ENCODE measurements around the gene PPY. TPM values are rescaled to one million over a fixed set of nuclear protein-coding genes. Genes with fewer than 3 reads are reported as not detected.

Gene PPY
- total RNA-seq, 1 experiment from 2014 or later = not detected

GRCh38 chr17:43892647-43892952 is 49.7 kb downstream of the PPY start:
- Histone ChIP-seq H2AK5ac (ENCODE audit: insufficient read length, low read length) (no peak overlapping the region), H2BK120ac (ENCODE audit: low read depth, low read length, poor library complexity, severe bottlenecking) (no peak overlapping the region), H2BK12ac (ENCODE audit: insufficient read length, low read depth, low read length) (no peak overlapping the region), H3K18ac (ENCODE audit: insufficient read length, low read depth, low read length) (no peak overlapping the region), H3K4me1 (ENCODE audit: insufficient read depth, low read length) (peaks cover 13% of the 10 kb centered on the region), H2BK15ac (ENCODE audit: low read depth, low read length) (no peak overlapping the region), H3K9ac (ENCODE audit: extremely low read depth, insufficient read length, low read length) (no peak overlapping the region), H2BK5ac (ENCODE audit: insufficient read length, low read length) (no peak overlapping the region), H3K56ac (ENCODE audit: insufficient read length, low read depth, low read length) (no peak overlapping the region), H4K20me1 (ENCODE audit: control insufficient read depth, insufficient read depth, insufficient read length) (peaks cover 4% of the 10 kb centered on the region), H4K5ac (ENCODE audit: insufficient read length, low read depth, low read length) (no peak overlapping the region), H3K14ac (ENCODE audit: insufficient read depth, low read length) (no peak overlapping the region; the same call in 1 of the 2 replicates), H4K8ac (replicated peaks; ENCODE audit: insufficient read length, low read depth, low read length) (no peak overlapping the region), H3K4ac (ENCODE audit: low read depth, low read length) (no peak overlapping the region), H3K23ac (ENCODE audit: insufficient read length, low read depth, low read length) (no peak overlapping the region), H3T11ph (ENCODE audit: low read length) (no peak overlapping the region), H3K79me1 (ENCODE audit: insufficient read depth, low read depth, low read length, poor library complexity, severe bottlenecking) (no peaks in the 10 kb centered on the region), H3K27ac (ENCODE audit: insufficient read length, low read depth, low read length) (peak overlapping the region; percentile 69), H2BK20ac (ENCODE audit: low read depth, low read length, poor library complexity, severe bottlenecking) (no peak overlapping the region), H3K79me2 (ENCODE audit: insufficient read depth, low read length) (no peaks in the 10 kb centered on the region), H3K9me3 (ENCODE audit: control insufficient read depth, low read depth, low read length) (no peaks in the 10 kb centered on the region), H4K91ac (ENCODE audit: insufficient read length, low read depth, low read length) (no peak overlapping the region), H3K23me2 (ENCODE audit: insufficient read length, low read depth, low read length, poor library complexity, severe bottlenecking) (no peaks in the 10 kb centered on the region), H3K27me3 (ENCODE audit: insufficient read depth, low read length) (no peaks in the 10 kb centered on the region), H3K4me2 (ENCODE audit: insufficient read depth, insufficient read length, low read length) (peak overlapping the region; percentile 38), H2AFZ (ENCODE audit: low read length) (no peak overlapping the region)
- WGBS (ENCODE audit: extremely low coverage, insufficient read length, low lambda C conversion rate) = no CpG with 5 or more reads among the region's 4 CpGs
- no peak for DNase-seq
- Mint-ChIP-seq H3K4me3 (peak overlapping the region; percentile 26 to 53), H3K9me3 (no peaks in the 10 kb centered on the region), H3K36me3 (ENCODE audit: insufficient read depth in 1 of 3, low read depth in 3 of 3) (peaks cover 8 to 28% (median 19%) of the 10 kb centered on the region in 3 experiments; a peak in 6 of 7 replicates), H3K27ac (peak overlapping the region; percentile 5 to 96 (median 23); a peak in 5 of 7 replicates), H3K27me3 (ENCODE audit: low read depth) (peaks cover 2% of the 10 kb centered on the region; the same call in 1 of the 2 replicates), H3K4me1 (peaks cover 25 to 36% of the 10 kb centered on the region in 2 experiments)
- no peak for TF ChIP-seq CTCF (conservative IDR thresholded peaks at IDR 0.05)

Data from H9 (cell line).